ENCODE measurements around the gene MDH1.

DNA sequence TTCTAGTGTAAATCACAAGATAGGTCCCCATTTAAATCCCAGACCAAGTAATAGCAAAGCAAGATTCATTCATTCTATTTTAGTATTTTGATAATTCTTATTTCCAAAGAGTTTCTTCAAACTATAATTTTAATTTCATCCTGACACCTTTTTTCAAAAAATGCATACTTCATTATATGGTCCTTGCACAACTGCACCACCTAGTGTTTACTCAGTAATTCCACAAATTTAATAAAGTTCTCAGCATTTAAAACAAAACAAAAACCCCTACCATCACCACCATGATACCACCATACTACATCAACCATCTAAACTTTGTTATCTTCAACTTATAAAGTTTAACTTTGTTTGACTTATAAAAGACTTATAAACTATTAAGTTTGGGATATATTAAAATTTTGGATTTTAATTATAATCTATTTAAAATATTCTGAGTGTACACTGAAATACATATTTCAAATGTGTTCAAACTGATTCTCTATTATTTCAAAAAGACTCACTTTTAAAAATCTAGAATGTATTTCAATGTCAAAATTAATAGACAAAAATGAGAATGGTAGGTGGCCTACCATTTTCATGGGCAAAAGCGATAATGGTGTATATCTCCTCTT, 44.6 kb upstream of the MDH1 start:
- no peak for TF ChIP-seq ZNF274 (IDR thresholded peaks at IDR 0.05; ENCODE audit: low read depth, low read length)
- TF ChIP-seq SUZ12 (IDR thresholded peaks at IDR 0.05; ENCODE audit: extremely low read depth, insufficient read depth, insufficient read length), result no peak
